ENCODE measurements around the gene MT1F. TPM values are rescaled to one million over a fixed set of nuclear protein-coding genes. Genes with fewer than 3 reads are reported as not detected.
A peak's percentile ranks its signal among the peaks of the same experiment; 100 is the strongest.

The MT1F gene
- total and polyA plus RNA-seq, 9 of the 15 experiments (the other 6 are each of a cell fraction or from before 2014, with no cell fraction given): 0.18 to 0.68 (median 0.29) TPM; not detected in 5

DNA sequence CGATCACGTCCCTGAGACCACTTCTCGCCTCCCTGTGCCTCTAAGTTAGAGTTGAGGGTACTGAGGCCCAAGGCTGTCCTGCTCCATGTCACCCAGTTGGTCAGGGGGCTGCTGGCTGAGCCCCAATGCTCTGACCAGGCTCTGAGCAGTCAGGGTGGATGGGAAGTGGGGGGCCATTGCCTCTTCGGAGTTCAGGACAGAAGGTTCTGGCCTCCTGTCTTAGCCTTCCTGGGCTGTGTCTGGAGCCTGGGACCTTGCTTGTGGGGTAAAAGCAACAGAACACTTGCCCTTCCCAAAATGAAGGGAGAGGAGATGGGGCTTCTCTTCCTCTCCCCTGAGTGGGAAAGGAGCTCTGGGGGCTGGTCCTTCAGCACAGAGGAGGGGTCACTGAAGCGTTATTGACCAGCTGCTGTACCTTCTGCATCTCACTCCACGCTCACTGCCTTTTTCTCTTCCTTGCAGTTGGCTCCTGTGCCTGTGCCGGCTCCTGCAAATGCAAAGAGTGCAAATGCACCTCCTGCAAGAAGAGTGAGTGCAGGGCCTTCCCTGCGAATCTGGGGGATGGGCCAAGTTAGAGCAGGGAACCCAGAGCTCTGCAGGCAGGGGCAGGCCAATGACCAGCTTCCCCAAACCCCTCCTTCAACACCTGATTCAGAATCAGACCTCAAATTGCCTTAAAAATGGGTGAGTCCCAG is 25.1 kb downstream of the MT1F start:
- Histone ChIP-seq H3K27ac (ENCODE audit: extremely low read depth, low read depth, low read length) (no peak overlapping the region), H3K4me1 (replicated peaks in 1 of 2; ENCODE audit: control insufficient read depth in 2 of 2, insufficient read depth in 2 of 2, low read length in 2 of 2) (peaks cover 6 to 12% of the 10 kb centered on the region in 2 experiments; a peak in 3 of 5 replicates), H3K9me1 (ENCODE audit: control insufficient read depth, insufficient read depth, low read length) (no peaks in the 10 kb centered on the region), H2AFZ (ENCODE audit: low read depth, low read length) (peak overlapping the region; percentile 98), H4K20me1 (replicated peaks; ENCODE audit: control insufficient read depth, insufficient read depth, low read length) (no peaks in the 10 kb centered on the region), H3K27me3 (ENCODE audit: control insufficient read depth in 2 of 2, insufficient read depth in 2 of 2, low read length in 2 of 2) (peaks cover 4 to 39% of the 10 kb centered on the region in 2 experiments), H3K36me3 (ENCODE audit: control insufficient read depth, insufficient read depth, low read length) (no peaks in the 10 kb centered on the region), H3K79me2 (ENCODE audit: control insufficient read depth, insufficient read depth, low read length) (no peaks in the 10 kb centered on the region), H3K9ac (ENCODE audit: insufficient read depth in 1 of 2, low read depth in 2 of 2, low read length in 2 of 2) (peak overlapping the region; percentile 75 to 85), H3K4me3 (peak overlapping the region; percentile 46), H3K9me3 (replicated peaks; ENCODE audit: control insufficient read depth, insufficient read depth, low read depth, low read length) (no peaks in the 10 kb centered on the region), H3K4me2 (ENCODE audit: insufficient read depth, low read length) (peak overlapping the region; percentile 94)
- ChIA-PET CTCF (ENCODE audit: low intra/inter-chr PET ratio) (interaction anchor here (0.6 kb wide), 1 partner anchor 124 kb away, joined by 4 read pairs; no protein-coding TSS in a partner anchor), POLR2A (interaction anchor here (0.9 to 1.2 kb wide), 2 partner anchors 13 to 27 kb away, joined by 3 to 4 read pairs; no protein-coding TSS in a partner anchor)
- FAIRE-seq (no peak), DNase-seq (ENCODE audit: extremely low read depth in 1 of 4, low spot score in 3 of 4) (peak in 1 of 4 experiments; percentile 4), ATAC-seq (peak; percentile 16)
- 19% methylated on average over 8 of the region's 8 CpGs for WGBS (ENCODE audit: insufficient coverage, low coverage, missing lambda C conversion rate)
- intact Hi-C loops (cut with micrococcal nuclease) (no loop called here), in situ Hi-C loops (cut with MboI) (no loop called here)
- BruUV-seq (replicated peaks): TSS peak; percentile 79
- TF ChIP-seq HNRNPUL1 (IDR thresholded peaks at IDR 0.05; ENCODE audit: low read length) (no peak), RUNX1 (IDR thresholded peaks at IDR 0.05; ENCODE audit: low read depth) (no peak), MYBL2 (IDR thresholded peaks at IDR 0.05; ENCODE audit: low read depth) (no peak), MYBL2 (CRISPR knock-in tag; IDR thresholded peaks at IDR 0.05; ENCODE audit: borderline replicate concordance) (no peak), DNMT1 (IDR thresholded peaks at IDR 0.05) (no peak), ETV6 (IDR thresholded peaks at IDR 0.05; ENCODE audit: borderline replicate concordance in 1 of 2, low read depth in 2 of 2, low read length in 1 of 2) (no peak), ETV6 (CRISPR knock-in tag; IDR thresholded peaks at IDR 0.05; ENCODE audit: borderline replicate concordance) (no peak), ZNF232 (CRISPR knock-in tag; IDR thresholded peaks at IDR 0.05) (no peak), HDAC8 (tag; IDR thresholded peaks at IDR 0.05) (no peak), ZFX (CRISPR knock-in tag; IDR thresholded peaks at IDR 0.05) (no peak), CREB3 (tag; conservative IDR thresholded peaks at IDR 0.05; ENCODE audit: low read depth) (no peak), ZNF431 (CRISPR knock-in tag; IDR thresholded peaks at IDR 0.05) (no peak), MEF2A (IDR thresholded peaks at IDR 0.05; ENCODE audit: control insufficient read depth, low read depth, low read length) (no peak), NRF1 (conservative IDR thresholded peaks at IDR 0.05 in 1 of 2, IDR thresholded peaks at IDR 0.05 in 1 of 2) (no peak), GABPB2 (CRISPR knock-in tag; conservative IDR thresholded peaks at IDR 0.05) (no peak)
- TF ChIP-seq, protein P1, sequence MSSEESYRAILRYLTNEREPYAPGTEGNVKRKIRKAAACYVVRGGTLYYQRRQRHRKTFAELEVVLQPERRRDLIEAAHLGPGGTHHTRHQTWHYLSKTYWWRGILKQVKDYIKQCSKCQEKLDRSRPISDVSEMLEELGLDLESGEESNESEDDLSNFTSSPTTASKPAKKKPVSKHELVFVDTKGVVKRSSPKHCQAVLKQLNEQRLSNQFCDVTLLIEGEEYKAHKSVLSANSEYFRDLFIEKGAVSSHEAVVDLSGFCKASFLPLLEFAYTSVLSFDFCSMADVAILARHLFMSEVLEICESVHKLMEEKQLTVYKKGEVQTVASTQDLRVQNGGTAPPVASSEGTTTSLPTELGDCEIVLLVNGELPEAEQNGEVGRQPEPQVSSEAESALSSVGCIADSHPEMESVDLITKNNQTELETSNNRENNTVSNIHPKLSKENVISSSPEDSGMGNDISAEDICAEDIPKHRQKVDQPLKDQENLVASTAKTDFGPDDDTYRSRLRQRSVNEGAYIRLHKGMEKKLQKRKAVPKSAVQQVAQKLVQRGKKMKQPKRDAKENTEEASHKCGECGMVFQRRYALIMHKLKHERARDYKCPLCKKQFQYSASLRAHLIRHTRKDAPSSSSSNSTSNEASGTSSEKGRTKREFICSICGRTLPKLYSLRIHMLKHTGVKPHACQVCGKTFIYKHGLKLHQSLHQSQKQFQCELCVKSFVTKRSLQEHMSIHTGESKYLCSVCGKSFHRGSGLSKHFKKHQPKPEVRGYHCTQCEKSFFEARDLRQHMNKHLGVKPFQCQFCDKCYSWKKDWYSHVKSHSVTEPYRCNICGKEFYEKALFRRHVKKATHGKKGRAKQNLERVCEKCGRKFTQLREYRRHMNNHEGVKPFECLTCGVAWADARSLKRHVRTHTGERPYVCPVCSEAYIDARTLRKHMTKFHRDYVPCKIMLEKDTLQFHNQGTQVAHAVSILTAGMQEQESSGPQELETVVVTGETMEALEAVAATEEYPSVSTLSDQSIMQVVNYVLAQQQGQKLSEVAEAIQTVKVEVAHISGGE (CRISPR knock-in tag; IDR thresholded peaks at IDR 0.05): no peak
